Caco-2 (cell line): ENCODE measurements around the gene PI4K2B. TPM values are rescaled to one million over a fixed set of nuclear protein-coding genes. Genes with fewer than 3 reads are reported as not detected.
A peak's percentile ranks its signal among the peaks of the same experiment; 100 is the strongest.

Source experiments
- BruUV-seq: library from RNA; stranded (reverse); fragments of 400-500 nt; replicated peaks from 2 replicates; lab custom pipeline; 2021; lab: Mats Ljungman, UMichigan
- CTCF ChIA-PET: fragments of 300-600 bp; sonication (Branson Sonifier 250); formaldehyde crosslinking; loops from one replicate; lab custom pipeline; 2022; ENCODE audit warnings: antibody characterized with exemption; lab: Charles Lee
- POLR2A ChIA-PET: fragments of 300-600 bp; sonication (Branson Sonifier 250); formaldehyde crosslinking; loops from one replicate; lab custom pipeline; 2022; ENCODE audit warnings: antibody characterized with exemption; lab: Charles Lee
- DNase-seq, 2 experiments: peaks; one replicate each; pipeline versions ENCODE4 v3.0.0 to v3.0.0-alpha.2; 2020 to 2022
- H3K27me3 ChIP-seq: replicated peaks from 2 replicates; pipeline ENCODE4 v1.6.0; 2011; ENCODE audit warnings: low read length; ENCODE audit not compliant: control insufficient read depth, insufficient read depth
- H3K36me3 ChIP-seq: 2 replicates; pipeline ENCODE4 v1.5.1; 2011; ENCODE audit warnings: low read length; ENCODE audit not compliant: control insufficient read depth, insufficient read depth
- H3K4me1 ChIP-seq: fragments of 250-450 bp; sonication (Bioruptor Pico); 2 replicates; pipeline ENCODE4 v1.5.1; 2020; ENCODE audit warnings: mild to moderate bottlenecking
- H3K4me3 ChIP-seq: 2 replicates; pipeline ENCODE4 v1.5.1; 2011; ENCODE audit warnings: low read depth, mild to moderate bottlenecking, control low read depth, low read length
- H3K9me3 ChIP-seq: fragments of 250-450 bp; sonication (Bioruptor Pico); 2 replicates; pipeline ENCODE4 v1.5.1; 2020; ENCODE audit warnings: mild to moderate bottlenecking, moderate library complexity
- H3K27ac Mint-ChIP-seq: one replicate; pipeline ENCODE4 v1.8.0; 2022; ENCODE audit warnings: mixed read lengths; ENCODE audit not compliant: unreplicated experiment
- H3K27me3 Mint-ChIP-seq: one replicate; pipeline ENCODE4 v1.8.0; 2022; ENCODE audit warnings: mixed read lengths; ENCODE audit not compliant: insufficient read depth, unreplicated experiment
- H3K36me3 Mint-ChIP-seq: one replicate; pipeline ENCODE4 v1.8.0; 2022; ENCODE audit warnings: mild to moderate bottlenecking, mixed read lengths; ENCODE audit not compliant: insufficient read depth, unreplicated experiment
- H3K4me1 Mint-ChIP-seq: one replicate; pipeline ENCODE4 v1.8.0; 2022; ENCODE audit warnings: low read depth, mixed read lengths; ENCODE audit not compliant: unreplicated experiment
- H3K4me3 Mint-ChIP-seq: one replicate; pipeline ENCODE4 v1.8.0; 2022; ENCODE audit warnings: mild to moderate bottlenecking, moderate library complexity, mixed read lengths; ENCODE audit not compliant: unreplicated experiment
- H3K9me3 Mint-ChIP-seq: one replicate; pipeline ENCODE4 v1.8.0; 2022; ENCODE audit warnings: mixed read lengths; ENCODE audit not compliant: unreplicated experiment
- CTCF ChIP-seq, 2 experiments: fragments of 200-600 bp in 1 of 2; IDR thresholded peaks; 1 replicate in 1 of 2; 2 replicates in 1 of 2; pipeline versions ENCODE4 v1.5.1 to v1.8.0; 2011 to 2022; ENCODE audit warnings: antibody characterized with exemption in 1 of 2, control low read depth in 1 of 2, inconsistent platforms in 1 of 2, low read depth in 1 of 2, low read length in 1 of 2, mild to moderate bottlenecking in 1 of 2, moderate library complexity in 1 of 2; ENCODE audit not compliant: insufficient read depth in 1 of 2, severe bottlenecking in 1 of 2, unreplicated experiment in 1 of 2
- intact Hi-C: fragments of 100-400 bp; cut with micrococcal nuclease; formaldehyde crosslinking; loops from one replicate; pipeline ENCODE4 v1.10.0; 2022; ENCODE audit not compliant: unreplicated experiment
- total RNA-seq: library from RNA; stranded (reverse); gene quantifications from 2 replicates; pipeline ENCODE4 v1.2.3, GENCODE V29; 2022

Gene PI4K2B
- total RNA-seq, 1 experiment from 2014 or later: 25.0 TPM

- BruUV-seq: no TSS peak
Observed at GRCh38 chr4:25229804-25230203, 4.0 kb upstream of the PI4K2B start.

GRCh38 chr4:25233194-25233593, 639 bp upstream of the PI4K2B start:
- ChIA-PET POLR2A (interaction anchor here (1.6 to 2.4 kb wide), 3 partner anchors 71 to 80 kb away, joined by 6 to 15 read pairs (median 12); partner anchors contain the start of genes SEPSECS and ZCCHC4), CTCF (interaction anchor here (0.6 to 4.4 kb wide), 5 partner anchors 13 to 144 kb away, joined by 3 to 34 read pairs (median 4); partner anchors contain the start of genes ANAPC4 and ZCCHC4)
- peaks cover 21% of the 10 kb centered on the region for H3K9me3 Mint-ChIP-seq
- Histone ChIP-seq H3K9me3 (peaks cover 3% of the 10 kb centered on the region; the same call in 1 of the 2 replicates), H3K4me3 (peak overlapping the region; percentile 37), H3K36me3 (no peaks in the 10 kb centered on the region), H3K27me3 (no peaks in the 10 kb centered on the region), H3K4me1 (no peaks in the 10 kb centered on the region)
- peaks cover 5% of the 10 kb centered on the region for H3K36me3 Mint-ChIP-seq
- H3K4me3 Mint-ChIP-seq: peak overlapping the region; percentile 94
- no peak for DNase-seq
- TF ChIP-seq CTCF (IDR thresholded peaks at IDR 0.05; ENCODE audit: insufficient read depth in 1 of 2, low read depth in 1 of 2, low read length in 1 of 2, severe bottlenecking in 1 of 2, unreplicated experiment in 1 of 2): no peak
- TSS peak; percentile 69 for BruUV-seq
- intact Hi-C loops: loop anchor here (5.0 kb wide), 1 partner anchor 144 kb away; the partner anchor contains the start of gene ANAPC4
- no peaks in the 10 kb centered on the region for H3K4me1 Mint-ChIP-seq
- H3K27ac Mint-ChIP-seq: peak overlapping the region; percentile 88
- H3K27me3 Mint-ChIP-seq: no peaks in the 10 kb centered on the region

More at GRCh38 chr4:25229804-25230203, 4.0 kb upstream of the PI4K2B start:
- Mint-ChIP-seq H3K27ac (no peak overlapping the region), H3K4me3 (no peak overlapping the region), H3K36me3 (no peaks in the 10 kb centered on the region), H3K4me1 (no peaks in the 10 kb centered on the region), H3K27me3 (no peaks in the 10 kb centered on the region), H3K9me3 (peaks cover 27% of the 10 kb centered on the region)
- H3K4me1 ChIP-seq: no peaks in the 10 kb centered on the region
- intact Hi-C loops: loop anchor here (5.0 kb wide), 1 partner anchor 147 kb away; the partner anchor contains the start of gene ANAPC4
- peaks cover 10% of the 10 kb centered on the region for H3K9me3 ChIP-seq
- no peak for DNase-seq
- ChIA-PET POLR2A (interaction anchor here (0.7 kb wide), 1 partner anchor 37 kb away, joined by 3 read pairs; no protein-coding TSS in a partner anchor), CTCF (no interaction called here)
- no peaks in the 10 kb centered on the region for H3K27me3 ChIP-seq
- no peak overlapping the region for H3K4me3 ChIP-seq
- TF ChIP-seq CTCF (IDR thresholded peaks at IDR 0.05; ENCODE audit: insufficient read depth in 1 of 2, low read depth in 1 of 2, low read length in 1 of 2, severe bottlenecking in 1 of 2, unreplicated experiment in 1 of 2): no peak
- H3K36me3 ChIP-seq: no peaks in the 10 kb centered on the region

GRCh38 chr4:25234390-25235370, 847 bp downstream of the PI4K2B start:
- POLR2A ChIA-PET: interaction anchor here (1.6 to 2.4 kb wide), 3 partner anchors 73 to 78 kb away, joined by 6 to 15 read pairs (median 12); partner anchors contain the start of genes SEPSECS and ZCCHC4
- TSS peak; percentile 56 for BruUV-seq

More at GRCh38 chr4:25234390-25235370, 847 bp downstream of the PI4K2B start:
- peak; percentile 52 to 68 for DNase-seq
- Mint-ChIP-seq H3K27ac (peak overlapping the region; percentile 88), H3K4me1 (no peaks in the 10 kb centered on the region), H3K36me3 (peaks cover 12% of the 10 kb centered on the region), H3K9me3 (peaks cover 12% of the 10 kb centered on the region), H3K4me3 (peak overlapping the region; percentile 94), H3K27me3 (no peaks in the 10 kb centered on the region)
- no peaks in the 10 kb centered on the region for H3K36me3 ChIP-seq
- H3K9me3 ChIP-seq: peaks cover 3% of the 10 kb centered on the region; the same call in 1 of the 2 replicates
- H3K4me3 ChIP-seq: peak overlapping the region; percentile 94
- intact Hi-C loops: loop anchor here (1.0 to 5.0 kb wide), 5 partner anchors 54 to 143 kb away; partner anchors contain the start of genes ANAPC4, SEPSECS and ZCCHC4
- no peaks in the 10 kb centered on the region for H3K4me1 ChIP-seq
- CTCF ChIA-PET: interaction anchor here (0.6 to 4.4 kb wide), 5 partner anchors 29 to 132 kb away, joined by 3 to 34 read pairs (median 5); partner anchors contain the start of genes SEPSECS and ZCCHC4
- peak; percentile 30 to 45 for TF ChIP-seq CTCF (IDR thresholded peaks at IDR 0.05; ENCODE audit: insufficient read depth in 1 of 2, low read depth in 1 of 2, low read length in 1 of 2, severe bottlenecking in 1 of 2, unreplicated experiment in 1 of 2)
- H3K27me3 ChIP-seq: no peaks in the 10 kb centered on the region
